AG09319 (cell line): ENCODE results near the gene TRIM62.

Source experiments
- DNase-seq: peaks from one replicate; pipeline ENCODE4 v3.0.0-alpha.2; 2010; ENCODE audit warnings: low read depth; ENCODE audit errors: extremely low read depth
- TF ChIP-seq, protein P1 (sequence below): IDR thresholded peaks from 2 replicates; pipeline ENCODE4 v1.5.1; 2011; ENCODE audit warnings: low read depth, mild to moderate bottlenecking, inconsistent platforms, low read length, moderate library complexity

TRIM62 gene

DNA sequence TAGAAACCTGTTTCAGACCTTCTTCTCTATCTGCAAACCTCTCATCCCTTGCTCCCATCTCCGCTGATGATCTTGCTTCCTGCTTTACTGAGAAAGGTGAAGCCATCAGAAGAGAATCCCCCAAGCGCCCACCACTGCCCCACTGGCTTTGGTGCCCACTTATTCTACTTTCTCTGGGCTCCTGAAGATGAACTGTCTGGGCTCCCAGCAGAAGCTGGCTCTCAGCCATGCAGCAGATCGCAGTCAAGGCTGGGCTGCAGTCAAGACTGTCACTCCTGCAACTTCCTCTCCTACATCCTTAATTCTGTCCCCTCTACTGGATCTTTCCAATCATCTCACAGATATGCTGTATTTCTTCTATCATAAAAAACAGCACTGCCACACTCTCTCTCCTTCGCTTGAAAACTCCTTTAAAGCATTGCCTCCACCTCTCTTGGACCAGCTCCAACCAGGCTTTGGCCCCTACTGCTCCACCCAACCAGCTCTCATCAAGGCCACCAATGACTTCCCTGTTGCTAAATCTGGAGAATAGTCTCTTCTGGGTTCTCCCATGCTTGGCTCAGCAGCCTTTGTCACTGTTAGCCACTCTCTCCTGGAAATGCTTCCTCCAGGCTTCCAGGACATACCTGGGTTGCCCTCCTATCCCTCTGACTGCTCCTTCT is 25.8 kb downstream of the TRIM62 start:
- no peak for DNase-seq
- TF ChIP-seq, protein P1, sequence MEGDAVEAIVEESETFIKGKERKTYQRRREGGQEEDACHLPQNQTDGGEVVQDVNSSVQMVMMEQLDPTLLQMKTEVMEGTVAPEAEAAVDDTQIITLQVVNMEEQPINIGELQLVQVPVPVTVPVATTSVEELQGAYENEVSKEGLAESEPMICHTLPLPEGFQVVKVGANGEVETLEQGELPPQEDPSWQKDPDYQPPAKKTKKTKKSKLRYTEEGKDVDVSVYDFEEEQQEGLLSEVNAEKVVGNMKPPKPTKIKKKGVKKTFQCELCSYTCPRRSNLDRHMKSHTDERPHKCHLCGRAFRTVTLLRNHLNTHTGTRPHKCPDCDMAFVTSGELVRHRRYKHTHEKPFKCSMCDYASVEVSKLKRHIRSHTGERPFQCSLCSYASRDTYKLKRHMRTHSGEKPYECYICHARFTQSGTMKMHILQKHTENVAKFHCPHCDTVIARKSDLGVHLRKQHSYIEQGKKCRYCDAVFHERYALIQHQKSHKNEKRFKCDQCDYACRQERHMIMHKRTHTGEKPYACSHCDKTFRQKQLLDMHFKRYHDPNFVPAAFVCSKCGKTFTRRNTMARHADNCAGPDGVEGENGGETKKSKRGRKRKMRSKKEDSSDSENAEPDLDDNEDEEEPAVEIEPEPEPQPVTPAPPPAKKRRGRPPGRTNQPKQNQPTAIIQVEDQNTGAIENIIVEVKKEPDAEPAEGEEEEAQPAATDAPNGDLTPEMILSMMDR = no peak

DNA sequence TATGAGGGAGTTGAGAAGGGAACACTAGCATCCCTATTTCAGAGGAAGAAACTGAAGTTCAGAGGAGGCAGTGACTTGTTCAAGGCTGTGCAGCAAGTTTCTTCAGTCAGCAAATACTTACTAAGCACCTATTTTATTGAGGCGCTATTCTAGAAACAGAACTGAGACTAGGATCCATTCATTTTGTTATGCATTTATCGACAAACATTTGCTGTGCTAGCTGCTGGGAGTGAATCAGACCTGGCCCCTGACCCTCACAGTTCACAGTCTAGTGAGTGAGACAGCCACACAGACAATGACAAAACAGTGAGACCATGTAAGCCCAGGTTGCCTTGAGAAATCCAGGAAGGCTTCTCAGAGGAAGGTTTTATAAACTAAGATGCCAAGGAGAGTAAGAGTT is 28.2 kb downstream of the TRIM62 start:
- no peak for DNase-seq

DNA sequence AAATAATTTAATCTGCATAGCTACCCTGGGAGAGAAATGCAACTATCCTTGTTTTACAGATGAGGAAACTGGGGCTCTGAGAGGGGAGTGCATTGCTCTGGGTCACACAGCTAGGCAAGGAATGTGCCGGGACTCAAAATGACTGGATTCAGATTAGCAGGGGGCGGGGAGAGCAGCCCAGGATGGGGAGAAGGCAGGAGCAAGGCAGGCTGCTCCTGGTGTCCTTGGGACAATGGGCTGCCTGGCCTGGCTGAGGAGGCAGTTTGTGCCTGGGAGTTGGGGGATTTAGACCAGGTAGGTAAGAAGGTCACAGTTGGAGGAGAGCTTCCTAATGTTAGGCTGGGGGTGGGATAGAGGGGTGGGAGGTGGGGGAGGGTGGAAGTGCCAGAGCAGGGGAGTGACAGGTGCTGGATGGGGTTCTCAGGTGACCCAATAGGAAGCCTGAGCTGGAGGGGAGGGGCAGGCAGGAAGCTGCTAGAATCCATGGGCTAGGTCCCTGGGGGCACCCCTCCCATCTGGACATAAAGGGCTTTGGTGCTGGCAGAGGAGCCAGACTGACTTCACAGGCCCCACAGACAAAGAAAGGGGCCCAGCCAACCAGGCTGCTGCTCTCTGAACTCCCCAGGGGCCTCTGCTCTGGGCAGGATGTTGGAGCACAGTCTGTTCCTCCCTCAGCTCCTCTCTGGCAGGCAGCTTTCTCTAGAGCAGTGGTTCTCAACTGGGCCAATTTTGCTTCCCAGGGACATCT is 29.0 kb downstream of the TRIM62 start:
- TF ChIP-seq, protein P1 = no peak
- DNase-seq = no peak

More for the DNA sequence above, 28.2 kb downstream of the TRIM62 start:
- TF ChIP-seq, protein P1 = no peak

DNA sequence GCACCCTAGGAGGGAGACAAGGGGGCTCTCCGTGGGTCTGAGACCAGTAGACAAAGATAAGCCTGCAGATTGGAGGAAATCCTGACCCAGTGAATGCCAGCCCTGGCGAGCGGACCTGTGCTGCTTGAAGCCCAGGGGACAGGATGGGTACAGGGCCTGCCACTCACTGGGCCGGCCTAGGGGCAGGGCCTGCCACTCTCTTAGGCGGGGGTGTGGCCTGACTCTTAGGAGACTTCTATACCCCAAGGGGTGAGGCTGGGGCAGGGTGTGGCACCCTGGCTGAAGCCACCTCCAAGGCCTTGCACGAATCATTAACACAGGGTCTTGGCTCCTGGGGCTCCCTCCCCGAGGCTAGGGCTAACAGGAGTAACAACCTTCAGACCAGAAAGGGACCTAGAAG is 30.7 kb downstream of the TRIM62 start:
- TF ChIP-seq, protein P1 = no peak
- no peak for DNase-seq

DNA sequence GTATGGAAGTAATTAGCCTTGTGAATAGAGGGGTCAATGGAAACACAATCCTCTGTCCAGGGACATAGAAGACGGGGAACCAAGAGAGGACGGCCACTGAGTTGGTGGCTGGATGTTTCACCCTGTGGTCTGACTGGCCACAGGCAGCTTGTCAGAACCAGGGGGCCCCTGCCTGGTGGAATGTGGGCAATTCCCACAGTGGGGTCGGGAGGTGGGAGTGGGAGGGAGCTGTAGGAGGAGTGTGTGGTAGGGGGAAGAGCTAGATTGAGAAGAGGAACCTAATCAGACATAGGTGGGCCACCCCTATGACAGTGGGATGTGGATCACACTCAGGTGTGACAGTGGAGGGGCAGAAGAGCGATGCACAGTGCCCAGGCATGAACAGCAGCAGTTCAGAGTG is 31.3 kb downstream of the TRIM62 start:
- TF ChIP-seq, protein P1 = no peak
- no peak for DNase-seq

DNA sequence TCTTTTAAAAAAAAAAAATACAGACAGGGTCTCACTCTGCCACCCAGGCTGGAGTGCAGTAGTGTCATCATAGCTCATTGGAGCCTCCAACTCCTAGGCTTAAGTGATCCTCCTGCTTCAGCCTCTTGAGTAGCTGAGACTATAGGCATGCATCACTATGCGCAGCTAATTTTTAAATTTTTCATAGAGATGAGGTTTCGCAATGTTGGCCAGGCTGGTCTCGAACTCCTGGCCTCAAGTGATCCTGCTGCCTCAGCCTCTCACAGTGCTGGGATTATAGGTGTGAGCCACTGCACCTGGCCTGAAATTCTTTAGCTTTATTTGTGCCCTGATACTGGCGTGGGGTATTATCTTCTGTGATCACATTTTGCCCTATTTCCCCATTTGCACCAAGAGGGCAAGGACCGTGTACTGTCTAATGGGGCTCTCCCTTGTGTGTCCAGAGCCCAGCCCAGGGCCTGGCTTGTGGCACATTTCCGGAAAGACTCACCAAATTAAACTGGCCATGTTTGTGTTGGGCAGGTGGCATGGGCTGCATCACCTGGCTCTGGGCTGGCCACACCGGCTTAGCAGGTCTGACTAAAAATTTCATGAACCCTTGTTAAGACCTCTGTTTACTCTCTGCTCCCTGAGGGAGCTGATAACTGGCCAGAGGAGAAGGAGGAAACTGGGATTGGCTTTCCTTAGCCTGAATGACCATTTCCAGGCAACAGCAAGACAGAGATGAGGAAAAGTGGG is 32.2 kb downstream of the TRIM62 start:
- DNase-seq = no peak
- TF ChIP-seq, protein P1 = no peak

- TF ChIP-seq, protein P1 = no peak
- no peak for DNase-seq
Observed at GRCh38 chr1:33148615-33149014, 33.2 kb downstream of the TRIM62 start.
